ENCODE data around the gene ZNF569.

ZNF569 gene

GRCh38 chr19:37466798-37467607, at the start of gene ZNF569:
Gene ZNF569 (minus strand): TSS chr19:37467444. CDS start chr19:37444921, 22,523 bp downstream.
- TF ChIP-seq, protein P1, sequence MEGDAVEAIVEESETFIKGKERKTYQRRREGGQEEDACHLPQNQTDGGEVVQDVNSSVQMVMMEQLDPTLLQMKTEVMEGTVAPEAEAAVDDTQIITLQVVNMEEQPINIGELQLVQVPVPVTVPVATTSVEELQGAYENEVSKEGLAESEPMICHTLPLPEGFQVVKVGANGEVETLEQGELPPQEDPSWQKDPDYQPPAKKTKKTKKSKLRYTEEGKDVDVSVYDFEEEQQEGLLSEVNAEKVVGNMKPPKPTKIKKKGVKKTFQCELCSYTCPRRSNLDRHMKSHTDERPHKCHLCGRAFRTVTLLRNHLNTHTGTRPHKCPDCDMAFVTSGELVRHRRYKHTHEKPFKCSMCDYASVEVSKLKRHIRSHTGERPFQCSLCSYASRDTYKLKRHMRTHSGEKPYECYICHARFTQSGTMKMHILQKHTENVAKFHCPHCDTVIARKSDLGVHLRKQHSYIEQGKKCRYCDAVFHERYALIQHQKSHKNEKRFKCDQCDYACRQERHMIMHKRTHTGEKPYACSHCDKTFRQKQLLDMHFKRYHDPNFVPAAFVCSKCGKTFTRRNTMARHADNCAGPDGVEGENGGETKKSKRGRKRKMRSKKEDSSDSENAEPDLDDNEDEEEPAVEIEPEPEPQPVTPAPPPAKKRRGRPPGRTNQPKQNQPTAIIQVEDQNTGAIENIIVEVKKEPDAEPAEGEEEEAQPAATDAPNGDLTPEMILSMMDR (IDR thresholded peaks at IDR 0.05; ENCODE audit: low read depth, low read length, missing control alignments) = peak; percentile 5
- DNase-seq (ENCODE audit: low read depth) = peak; percentile 88
- peak within 1 kb of the TSS; percentile 67 for H3K4me3 ChIP-seq (ENCODE audit: low read depth, low read length)

GRCh38 chr19:37513397-37513796, 46.2 kb upstream of the ZNF569 start:
- DNase-seq (ENCODE audit: low read depth) = no peak
- TF ChIP-seq, protein P1 (IDR thresholded peaks at IDR 0.05; ENCODE audit: low read depth, low read length, missing control alignments) = no peak
- no peak overlapping the region for H3K4me3 ChIP-seq (ENCODE audit: low read depth, low read length)

- no peak overlapping the region for H3K4me3 ChIP-seq (ENCODE audit: low read depth, low read length)
- TF ChIP-seq, protein P1 (IDR thresholded peaks at IDR 0.05; ENCODE audit: low read depth, low read length, missing control alignments) = no peak
- DNase-seq (ENCODE audit: low read depth) = no peak
These were observed 44.6 kb upstream of the ZNF569 start for GRCh38 chr19:37511821-37512220.

- DNase-seq (ENCODE audit: low read depth) = no peak
- TF ChIP-seq, protein P1 (IDR thresholded peaks at IDR 0.05; ENCODE audit: low read depth, low read length, missing control alignments) = no peak
- no peak overlapping the region for H3K4me3 ChIP-seq (ENCODE audit: low read depth, low read length)
These were observed 43.9 kb upstream of the ZNF569 start for GRCh38 chr19:37511186-37511585.

DNA sequence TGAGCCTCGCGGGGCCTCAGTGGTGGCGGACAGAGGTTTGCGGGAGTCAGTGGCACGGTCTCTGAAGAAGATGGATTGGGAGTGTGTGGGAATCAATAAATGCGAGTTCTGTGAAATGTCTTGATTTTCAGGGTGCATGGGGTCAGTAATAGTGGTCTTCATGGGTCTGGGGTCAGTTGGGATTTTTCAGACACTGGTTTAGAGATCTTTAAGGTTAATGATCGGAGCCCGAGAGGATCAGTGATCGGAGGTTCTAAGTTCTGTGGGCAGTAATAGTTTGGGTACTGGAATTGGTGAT, 39.9 kb upstream of the ZNF569 start:
- TF ChIP-seq, protein P1 (IDR thresholded peaks at IDR 0.05; ENCODE audit: low read depth, low read length, missing control alignments) = no peak
- peak overlapping the region; percentile 47; the same call in 1 of the 2 replicates for H3K4me3 ChIP-seq (ENCODE audit: low read depth, low read length)
- DNase-seq (ENCODE audit: low read depth) = no peak

GRCh38 chr19:37506387-37507166, 39.3 kb upstream of the ZNF569 start, which contains the start of gene ZNF793:
Gene ZNF793 (plus strand): TSS chr19:37506939. CDS start chr19:37523440, 16,501 bp downstream.
- TF ChIP-seq, protein P1 (IDR thresholded peaks at IDR 0.05; ENCODE audit: low read depth, low read length, missing control alignments) = no peak
- H3K4me3 ChIP-seq (ENCODE audit: low read depth, low read length) = peak within 1 kb of the TSS; percentile 47
- peak; percentile 10 for DNase-seq (ENCODE audit: low read depth)

Data from GM12864 (cell line).